OCI-LY1 (cell line): ENCODE measurements around the gene USP47.

ENCODE experiments used
- H2AFZ ChIP-seq: fragments of 200-600 bp; sonication (generic), shearing (Covaris generic); 2 replicates; pipeline ENCODE4 v1.6.0; 2014; ENCODE audit warnings: antibody characterized with exemption, mild to moderate bottlenecking, low read length
- H3F3A ChIP-seq: fragments of 200-600 bp; sonication (generic), shearing (Covaris generic); 2 replicates; pipeline ENCODE4 v1.6.0; 2014; ENCODE audit warnings: mild to moderate bottlenecking, antibody characterized with exemption, low read length, moderate library complexity; ENCODE audit not compliant: insufficient read depth
- H3K27ac ChIP-seq: fragments of 200-600 bp; sonication (generic); 2 replicates; pipeline ENCODE4 v1.5.1; 2014; ENCODE audit warnings: low read length, mixed run types, mild to moderate bottlenecking, low read depth; ENCODE audit not compliant: poor library complexity, severe bottlenecking
- H3K27me3 ChIP-seq: fragments of 200-600 bp; sonication (generic); 2 replicates; pipeline ENCODE4 v1.6.0; 2014; ENCODE audit warnings: antibody characterized with exemption, mild to moderate bottlenecking, low read length, moderate library complexity; ENCODE audit not compliant: insufficient read depth
- H3K36me3 ChIP-seq: fragments of 200-600 bp; sonication (generic); 2 replicates; pipeline ENCODE4 v1.6.1; 2014; ENCODE audit warnings: mild to moderate bottlenecking, antibody characterized with exemption, low read length, moderate library complexity, mixed read lengths; ENCODE audit not compliant: insufficient read depth
- H3K4me1 ChIP-seq: fragments of 200-600 bp; sonication (generic); 2 replicates; pipeline ENCODE4 v1.5.1; 2014; ENCODE audit warnings: mild to moderate bottlenecking, low read length, moderate library complexity; ENCODE audit not compliant: insufficient read depth, severe bottlenecking
- H3K4me2 ChIP-seq: fragments of 200-600 bp; sonication (generic), shearing (Covaris generic); 2 replicates; pipeline ENCODE4 v1.6.1; 2014; ENCODE audit warnings: low read length
- H3K4me3 ChIP-seq: fragments of 200-600 bp; sonication (generic); 2 replicates; pipeline ENCODE4 v1.5.1; 2014; ENCODE audit warnings: low read length, low read depth, mild to moderate bottlenecking, mixed read lengths; ENCODE audit not compliant: poor library complexity, severe bottlenecking
- H3K79me2 ChIP-seq: fragments of 200-600 bp; shearing (Covaris generic); 2 replicates; pipeline ENCODE4 v1.6.1; 2016; ENCODE audit warnings: mixed run types, low read length, mixed read lengths; ENCODE audit not compliant: insufficient read depth
- H3K9ac ChIP-seq: fragments of 200-600 bp; sonication (generic), shearing (Covaris generic); 2 replicates; pipeline ENCODE4 v1.6.1; 2014; ENCODE audit warnings: mild to moderate bottlenecking, low read length, mixed read lengths
- H3K9me2 ChIP-seq: fragments of 200-600 bp; sonication (generic), shearing (Covaris generic); 2 replicates; pipeline ENCODE4 v1.6.1; 2014; ENCODE audit warnings: low read depth, mild to moderate bottlenecking, low read length, mixed read lengths
- H3K9me3 ChIP-seq: fragments of 200-600 bp; shearing (Covaris generic); 2 replicates; pipeline ENCODE4 v1.6.1; 2014; ENCODE audit warnings: low read length, mixed read lengths
- H4K20me1 ChIP-seq: fragments of 200-600 bp; sonication (generic), shearing (Covaris generic); 2 replicates; pipeline ENCODE4 v1.6.0; 2016; ENCODE audit warnings: mild to moderate bottlenecking, low read length; ENCODE audit not compliant: insufficient read depth
- EZH2 ChIP-seq: fragments of 200-600 bp; sonication (generic), shearing (Covaris generic); IDR thresholded peaks from 2 replicates; pipeline ENCODE4 v1.8.0; 2017; ENCODE audit warnings: borderline replicate concordance, mixed run types, mild to moderate bottlenecking, antibody characterized with exemption, low read length, moderate library complexity, mixed read lengths
- TF ChIP-seq, protein P1 (sequence below): fragments of 200-600 bp; sonication (generic), shearing (Covaris generic); IDR thresholded peaks from 2 replicates; pipeline ENCODE4 v1.5.1; 2017; ENCODE audit warnings: mild to moderate bottlenecking, antibody characterized with exemption, low read length, moderate library complexity, mixed read lengths

The USP47 gene

GRCh38 chr11:11856638-11857037 lies 14.9 kb downstream of the USP47 start:
- peaks cover 11% of the 10 kb centered on the region for H3K4me1 ChIP-seq
- no peaks in the 10 kb centered on the region for H4K20me1 ChIP-seq
- no peaks in the 10 kb centered on the region for H3K36me3 ChIP-seq
- no peak for TF ChIP-seq EZH2
- TF ChIP-seq, protein P1, sequence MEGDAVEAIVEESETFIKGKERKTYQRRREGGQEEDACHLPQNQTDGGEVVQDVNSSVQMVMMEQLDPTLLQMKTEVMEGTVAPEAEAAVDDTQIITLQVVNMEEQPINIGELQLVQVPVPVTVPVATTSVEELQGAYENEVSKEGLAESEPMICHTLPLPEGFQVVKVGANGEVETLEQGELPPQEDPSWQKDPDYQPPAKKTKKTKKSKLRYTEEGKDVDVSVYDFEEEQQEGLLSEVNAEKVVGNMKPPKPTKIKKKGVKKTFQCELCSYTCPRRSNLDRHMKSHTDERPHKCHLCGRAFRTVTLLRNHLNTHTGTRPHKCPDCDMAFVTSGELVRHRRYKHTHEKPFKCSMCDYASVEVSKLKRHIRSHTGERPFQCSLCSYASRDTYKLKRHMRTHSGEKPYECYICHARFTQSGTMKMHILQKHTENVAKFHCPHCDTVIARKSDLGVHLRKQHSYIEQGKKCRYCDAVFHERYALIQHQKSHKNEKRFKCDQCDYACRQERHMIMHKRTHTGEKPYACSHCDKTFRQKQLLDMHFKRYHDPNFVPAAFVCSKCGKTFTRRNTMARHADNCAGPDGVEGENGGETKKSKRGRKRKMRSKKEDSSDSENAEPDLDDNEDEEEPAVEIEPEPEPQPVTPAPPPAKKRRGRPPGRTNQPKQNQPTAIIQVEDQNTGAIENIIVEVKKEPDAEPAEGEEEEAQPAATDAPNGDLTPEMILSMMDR = no peak
- H3K27me3 ChIP-seq = no peaks in the 10 kb centered on the region
- no peak overlapping the region for H3K27ac ChIP-seq
- peaks cover 5% of the 10 kb centered on the region; the same call in 1 of the 2 replicates for H3K9me3 ChIP-seq
- H3K9me2 ChIP-seq = no peaks in the 10 kb centered on the region
- H3K4me3 ChIP-seq = no peak overlapping the region
- H3K79me2 ChIP-seq = peaks cover 95% of the 10 kb centered on the region
- no peak overlapping the region for H3K4me2 ChIP-seq
- no peak overlapping the region for H2AFZ ChIP-seq
- no peaks in the 10 kb centered on the region for H3F3A ChIP-seq
- no peak overlapping the region for H3K9ac ChIP-seq

DNA sequence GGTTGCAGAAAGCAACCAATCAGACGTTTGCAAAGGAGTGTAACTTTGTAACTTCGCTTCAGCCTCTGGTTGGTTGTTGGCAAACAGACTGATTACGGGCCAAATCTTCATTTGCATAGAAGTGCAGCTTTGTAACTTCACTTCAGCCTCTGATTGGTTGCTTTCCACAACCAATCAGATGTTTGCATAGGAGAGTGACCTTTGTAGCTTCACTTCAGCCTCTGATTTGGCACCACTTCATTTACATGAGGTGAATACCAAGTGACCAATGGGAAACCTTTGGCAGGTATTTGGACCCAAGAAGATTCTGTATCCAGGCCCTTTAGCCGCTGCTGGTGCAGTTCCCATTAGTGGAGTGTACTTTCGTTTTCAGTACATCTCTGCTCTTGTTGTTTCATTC lies 16.0 kb downstream of the USP47 start:
- Histone ChIP-seq H3K4me1 (peaks cover 11% of the 10 kb centered on the region), H3K36me3 (no peaks in the 10 kb centered on the region), H3K4me2 (no peak overlapping the region), H3F3A (no peaks in the 10 kb centered on the region), H3K79me2 (peaks cover 95% of the 10 kb centered on the region), H3K9me3 (peaks cover 5% of the 10 kb centered on the region; the same call in 1 of the 2 replicates), H2AFZ (no peak overlapping the region), H3K9ac (no peak overlapping the region), H3K27ac (no peak overlapping the region), H3K4me3 (no peak overlapping the region), H4K20me1 (no peaks in the 10 kb centered on the region), H3K9me2 (no peaks in the 10 kb centered on the region), H3K27me3 (no peaks in the 10 kb centered on the region)
- TF ChIP-seq EZH2 = no peak
- TF ChIP-seq, protein P1 = no peak

DNA sequence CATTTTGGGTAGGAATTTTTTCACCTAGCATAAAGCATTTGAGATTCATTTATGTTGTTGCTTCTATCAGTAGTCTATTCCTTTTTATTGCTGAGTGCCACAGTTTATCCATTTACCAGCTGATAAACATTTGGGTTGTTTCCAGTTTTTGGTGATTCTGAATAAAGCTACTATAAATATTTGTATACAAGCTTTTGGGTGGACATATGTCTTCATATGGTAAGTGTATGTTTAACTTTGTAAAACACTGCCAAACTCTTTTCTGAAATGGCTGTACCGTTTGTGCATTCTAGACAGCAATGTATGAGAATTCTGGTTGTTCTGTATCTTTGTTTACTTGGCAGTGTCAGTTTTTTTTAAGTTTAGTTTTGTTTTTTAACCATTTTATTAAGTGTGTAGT lies 16.9 kb downstream of the USP47 start:
- H3K27me3 ChIP-seq = no peaks in the 10 kb centered on the region
- H3K9me3 ChIP-seq = peaks cover 5% of the 10 kb centered on the region; the same call in 1 of the 2 replicates
- peaks cover 11% of the 10 kb centered on the region for H3K4me1 ChIP-seq
- H3K9me2 ChIP-seq = no peaks in the 10 kb centered on the region
- no peak overlapping the region for H2AFZ ChIP-seq
- TF ChIP-seq EZH2 = no peak
- TF ChIP-seq, protein P1 = no peak
- H3K79me2 ChIP-seq = peaks cover 95% of the 10 kb centered on the region
- H3K36me3 ChIP-seq = no peaks in the 10 kb centered on the region
- no peak overlapping the region for H3K4me2 ChIP-seq
- no peaks in the 10 kb centered on the region for H4K20me1 ChIP-seq
- no peaks in the 10 kb centered on the region for H3F3A ChIP-seq
- no peak overlapping the region for H3K4me3 ChIP-seq
- no peak overlapping the region for H3K9ac ChIP-seq
- no peak overlapping the region for H3K27ac ChIP-seq
